A549 treated with Hydrocortisone at 1 μM for 4 hours (cell line): ENCODE results near the gene CLEC18A. TPM values are rescaled to one million over a fixed set of nuclear protein-coding genes. Genes with fewer than 3 reads are reported as not detected.

Experiments
- total RNA-seq: library from RNA; stranded (reverse); fragments of 200-300 nt; extraction: Qiagen RNA extraction; gene quantifications from 5 replicates; pipeline ENCODE4 v1.2.3, GENCODE V29; 2022

CLEC18A gene
- 0.05 to 0.13 TPM (median 0.10 TPM) in 4 of 5 replicates, not detected in the other for total RNA-seq

GRCh38 chr16:69951017-69951671 lies at the start of gene CLEC18A:
TSS of gene CLEC18A (plus strand) at chr16:69951334. CDS start at chr16:69951367, 33 bp downstream.

Other genes with a start within 250 kb of the CLEC18A start
- gene NQO1, start 224.8 kb upstream of the CLEC18A start, total RNA-seq, result 2,292 to 2,538 TPM (median 2,443 TPM) in 5 replicates
- gene NOB1, start 196.4 kb upstream of the CLEC18A start, total RNA-seq, result 102 to 121 TPM (median 110 TPM) in 5 replicates
- gene WWP2, start 189.0 kb upstream of the CLEC18A start, total RNA-seq, result 21.5 to 25.7 TPM (median 22.7 TPM) in 5 replicates
- 13.7 to 17.4 TPM (median 15.6 TPM) in 5 replicates for gene PDPR, start 163.0 kb downstream of the CLEC18A start, total RNA-seq
- 0.06 to 0.12 TPM (median 0.07 TPM) in 4 of 5 replicates, not detected in the other for gene CLEC18C, start 222.5 kb downstream of the CLEC18A start, total RNA-seq